Measurements from ENCODE around the gene MRPL43.

DNA sequence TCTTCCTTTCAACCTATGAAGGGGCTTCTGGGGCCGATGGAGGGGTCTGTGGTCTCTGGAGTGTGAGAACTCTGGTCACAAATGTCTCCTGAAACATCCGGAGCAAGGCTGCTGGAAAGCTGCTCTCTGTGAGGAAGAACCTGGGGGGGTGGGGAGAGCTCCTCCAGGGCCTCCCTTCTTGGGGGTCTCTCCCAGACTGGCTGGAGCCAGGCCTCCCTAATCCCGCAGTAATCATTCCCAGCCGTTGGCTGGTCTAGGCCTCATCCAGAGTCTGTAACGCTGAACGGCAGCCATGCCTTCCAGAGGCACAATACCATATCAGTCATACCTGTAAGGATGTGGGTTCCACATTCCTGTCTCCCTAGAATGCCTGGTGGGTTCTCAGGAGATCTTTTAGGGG, 7.9 kb upstream of the MRPL43 start:
- TF ChIP-seq, protein P1, sequence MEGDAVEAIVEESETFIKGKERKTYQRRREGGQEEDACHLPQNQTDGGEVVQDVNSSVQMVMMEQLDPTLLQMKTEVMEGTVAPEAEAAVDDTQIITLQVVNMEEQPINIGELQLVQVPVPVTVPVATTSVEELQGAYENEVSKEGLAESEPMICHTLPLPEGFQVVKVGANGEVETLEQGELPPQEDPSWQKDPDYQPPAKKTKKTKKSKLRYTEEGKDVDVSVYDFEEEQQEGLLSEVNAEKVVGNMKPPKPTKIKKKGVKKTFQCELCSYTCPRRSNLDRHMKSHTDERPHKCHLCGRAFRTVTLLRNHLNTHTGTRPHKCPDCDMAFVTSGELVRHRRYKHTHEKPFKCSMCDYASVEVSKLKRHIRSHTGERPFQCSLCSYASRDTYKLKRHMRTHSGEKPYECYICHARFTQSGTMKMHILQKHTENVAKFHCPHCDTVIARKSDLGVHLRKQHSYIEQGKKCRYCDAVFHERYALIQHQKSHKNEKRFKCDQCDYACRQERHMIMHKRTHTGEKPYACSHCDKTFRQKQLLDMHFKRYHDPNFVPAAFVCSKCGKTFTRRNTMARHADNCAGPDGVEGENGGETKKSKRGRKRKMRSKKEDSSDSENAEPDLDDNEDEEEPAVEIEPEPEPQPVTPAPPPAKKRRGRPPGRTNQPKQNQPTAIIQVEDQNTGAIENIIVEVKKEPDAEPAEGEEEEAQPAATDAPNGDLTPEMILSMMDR (conservative IDR thresholded peaks at IDR 0.05; ENCODE audit: low read length): no peak
- TF ChIP-seq EZH2phosphoT487 (IDR thresholded peaks at IDR 0.05; ENCODE audit: borderline replicate concordance): no peak
